ENCODE data around the gene CHRNE. TPM values are rescaled to one million over a fixed set of nuclear protein-coding genes. Genes with fewer than 3 reads are reported as not detected.

The CHRNE gene
- total RNA-seq, 2 experiments from 2014 or later, result 0.40 to 0.41 TPM

- CTCF ChIA-PET, result no interaction called here
- no peak overlapping the region for H3K27ac Mint-ChIP-seq
- DNase-seq (no peak), ATAC-seq (no peak)
- H3K36me3 Mint-ChIP-seq, result peaks cover 24% of the 10 kb centered on the region
- H3K27me3 Mint-ChIP-seq, result peaks cover 4% of the 10 kb centered on the region
- H3K9me3 Mint-ChIP-seq (ENCODE audit: low read depth), result peaks cover 5% of the 10 kb centered on the region
- peaks cover 11% of the 10 kb centered on the region for H3K4me1 Mint-ChIP-seq
- H3K4me3 Mint-ChIP-seq, result no peak overlapping the region
Measured at GRCh38 chr17:4849011-4849536, 53.8 kb downstream of the CHRNE start.

Other genes starting within 250 kb of the CHRNE start
- gene PELP1, start 199.0 kb downstream of the CHRNE start, total RNA-seq, result 10 to 100 TPM; 88.5 to 96.9 TPM
- gene ARRB2, start 192.5 kb downstream of the CHRNE start, total RNA-seq, result 100 to 1,000 TPM; 348 to 365 TPM
- gene MED11, start 171.7 kb downstream of the CHRNE start, total RNA-seq, result 10 to 100 TPM; 23.6 to 26.1 TPM
- under 1 TPM in 1 of 2 experiments, not detected in 1; 0.12 TPM for gene ZMYND15, start 163.3 kb downstream of the CHRNE start, total RNA-seq
- gene CXCL16, start 163.2 kb downstream of the CHRNE start, total RNA-seq, result under 1 TPM; 0.70 to 0.96 TPM
- not detected for gene TM4SF5, start 131.2 kb downstream of the CHRNE start, total RNA-seq
- under 1 TPM; 0.37 to 0.50 TPM for gene VMO1, start 116.7 kb downstream of the CHRNE start, total RNA-seq
- gene GLTPD2, start 114.1 kb downstream of the CHRNE start, total RNA-seq, result not detected
- gene PSMB6, start 106.9 kb downstream of the CHRNE start, total RNA-seq, result 100 to 1,000 TPM; 119 to 157 TPM
- gene PLD2, start 95.9 kb downstream of the CHRNE start, total RNA-seq, result 10 to 100 TPM; 11.7 to 14.5 TPM
- gene MINK1, start 69.8 kb downstream of the CHRNE start, total RNA-seq, result 100 to 1,000 TPM in 1 of 2 experiments, 10 to 100 TPM in 1; 87.4 to 107 TPM
- 1 to 10 TPM in 1 of 2 experiments, under 1 TPM in 1; 0.98 to 1.2 TPM for gene C17orf107, start 3.6 kb downstream of the CHRNE start, total RNA-seq
- gene GP1BA, start 29.2 kb upstream of the CHRNE start, total RNA-seq, result not detected
- gene SLC25A11, start 36.9 kb upstream of the CHRNE start, total RNA-seq, result 10 to 100 TPM; 82.3 to 84.6 TPM
- gene RNF167, start 37.2 kb upstream of the CHRNE start, total RNA-seq, result 100 to 1,000 TPM; 226 to 273 TPM
- gene PFN1, start 45.4 kb upstream of the CHRNE start, total RNA-seq, result 1,000 to 10,000 TPM; 2,029 to 2,329 TPM
- gene ENO3, start 48.0 kb upstream of the CHRNE start, total RNA-seq, result 10 to 100 TPM; 27.7 to 30.8 TPM
- gene SPAG7, start 64.7 kb upstream of the CHRNE start, total RNA-seq, result 10 to 100 TPM; 60.5 to 70.1 TPM
- 10 to 100 TPM; 60.6 to 72.5 TPM for gene CAMTA2, start 84.6 kb upstream of the CHRNE start, total RNA-seq
- gene INCA1, start 94.4 kb upstream of the CHRNE start, total RNA-seq, result under 1 TPM; 0.20 to 0.23 TPM
- gene KIF1C, start 94.9 kb upstream of the CHRNE start, total RNA-seq, result 10 to 100 TPM; 39.8 to 51.0 TPM
- 1 to 10 TPM in 1 of 2 experiments, under 1 TPM in 1; 0.84 to 2.2 TPM for gene SLC52A1, start 132.3 kb upstream of the CHRNE start, total RNA-seq
- gene ZFP3, start 175.4 kb upstream of the CHRNE start, total RNA-seq, result 1 to 10 TPM; 1.9 to 2.9 TPM
- 10 to 100 TPM in 1 of 2 experiments, 1 to 10 TPM in 1; 8.6 to 10.7 TPM for gene ZNF232, start 208.8 kb upstream of the CHRNE start, total RNA-seq
- gene USP6, start 212.9 kb upstream of the CHRNE start, total RNA-seq, result under 1 TPM; 0.03 to 0.07 TPM